Stimulated activated CD4-positive, alpha-beta T cell treated with anti-CD3 and anti-CD28 coated beads, Interleukin-15, amount 100 ng/mL, for 1 hour (primary cell): ENCODE results near the gene SLC39A11.
"Not testable (repeated sequence)": the region's sequence is repeated elsewhere in the genome, so short reads cannot be mapped to it uniquely, and the experiment has no call there.

ENCODE experiments used
- DNase-seq, 2 donors: peaks; one replicate each; pipeline ENCODE4 v3.0.0-alpha.2; 2020; ENCODE audit warnings: low read depth in 1 of 2, low spot score in 1 of 2

SLC39A11 gene

GRCh38 chr17:72795941-72796340 is 296.5 kb downstream of the SLC39A11 start:
- no peak for DNase-seq

GRCh38 chr17:72794152-72794551 is 298.3 kb downstream of the SLC39A11 start:
- DNase-seq: no peak

GRCh38 chr17:72792771-72793170 is 299.7 kb downstream of the SLC39A11 start:
- DNase-seq: no peak

GRCh38 chr17:72790190-72790589 is 302.3 kb downstream of the SLC39A11 start:
- no peak for DNase-seq

GRCh38 chr17:72789711-72790110 is 302.8 kb downstream of the SLC39A11 start:
- DNase-seq: no peak

GRCh38 chr17:72788950-72789585 is 303.4 kb downstream of the SLC39A11 start:
- DNase-seq: no peak

- DNase-seq: no peak
Observed at GRCh38 chr17:72786209-72786608, 306.3 kb downstream of the SLC39A11 start.

- no peak for DNase-seq
Observed at GRCh38 chr17:72782985-72783701, 309.3 kb downstream of the SLC39A11 start.

GRCh38 chr17:72782437-72782836 is 310.1 kb downstream of the SLC39A11 start:
- DNase-seq: not testable (repeated sequence)

- no peak for DNase-seq
Observed at GRCh38 chr17:72778169-72779151, 314.0 kb downstream of the SLC39A11 start.

- DNase-seq: no peak
Observed at GRCh38 chr17:72775919-72776318, 316.6 kb downstream of the SLC39A11 start.

GRCh38 chr17:72775237-72775636 is 317.3 kb downstream of the SLC39A11 start:
- DNase-seq: no peak

- no peak for DNase-seq
Observed at GRCh38 chr17:72774236-72774635, 318.3 kb downstream of the SLC39A11 start.

- DNase-seq: not testable (repeated sequence)
Observed at GRCh38 chr17:72773225-72773624, 319.3 kb downstream of the SLC39A11 start.

GRCh38 chr17:72772331-72772821 is 320.1 kb downstream of the SLC39A11 start:
- DNase-seq: no peak

GRCh38 chr17:72771734-72772133 is 320.8 kb downstream of the SLC39A11 start:
- DNase-seq: no peak

GRCh38 chr17:72766761-72767356 is 325.6 kb downstream of the SLC39A11 start:
- DNase-seq: no peak

GRCh38 chr17:72765368-72766153 is 326.9 kb downstream of the SLC39A11 start:
- no peak for DNase-seq

- no peak for DNase-seq
Observed at GRCh38 chr17:72764632-72765041, 327.9 kb downstream of the SLC39A11 start.

- no peak for DNase-seq
Observed at GRCh38 chr17:72763981-72764380, 328.5 kb downstream of the SLC39A11 start.
